H1 (cell line): Measurements from ENCODE around the gene RBM8A. TPM values are rescaled to one million over a fixed set of nuclear protein-coding genes. Genes with fewer than 3 reads are reported as not detected.

Source experiments
- CTCF ChIA-PET: fragments of 300-600 bp; sonication (Branson Sonifier 250); formaldehyde crosslinking; loops from one replicate; lab custom pipeline; 2021; ENCODE audit not compliant: partially characterized antibody; lab: Charles Lee
- POLR2A ChIA-PET: fragments of 300-600 bp; sonication (Branson Sonifier 250); formaldehyde crosslinking; loops from one replicate; lab custom pipeline; 2021; ENCODE audit warnings: inconsistent platforms; ENCODE audit not compliant: partially characterized antibody; lab: Charles Lee
- DNase-seq, 2 experiments: peaks; one replicate each; pipeline versions ENCODE4 v3.0.0 to v3.0.0-alpha.2; 2010 to 2022; ENCODE audit warnings: low spot score in 2 of 2, low read depth in 1 of 2, mixed read lengths in 1 of 2
- FAIRE-seq: peaks from 2 replicates; lab custom pipeline; 2011; peaks lifted over from hg19 to GRCh38; lab: Jason Lieb, UNC
- H2AFZ ChIP-seq: 2 replicates; pipeline ENCODE4 v1.8.1; 2012; ENCODE audit warnings: low read length, inconsistent platforms
- H2AK5ac ChIP-seq: 2 replicates; pipeline ENCODE4 v1.6.1; 2013; ENCODE audit warnings: low read depth, low read length
- H2BK120ac ChIP-seq: replicated peaks from 2 replicates; pipeline ENCODE3; 2013; ENCODE audit warnings: low read depth, low read length, inconsistent platforms
- H2BK12ac ChIP-seq: 2 replicates; pipeline ENCODE4 v1.6.1; 2013; ENCODE audit warnings: low read depth, low read length
- H2BK15ac ChIP-seq: 2 replicates; pipeline ENCODE4 v1.6.1; 2013; ENCODE audit warnings: low read length
- H2BK20ac ChIP-seq: 2 replicates; pipeline ENCODE4 v1.6.1; 2013; ENCODE audit warnings: low read length
- H2BK5ac ChIP-seq: 2 replicates; pipeline ENCODE4 v1.6.1; 2013; ENCODE audit warnings: low read depth, low read length
- H3K14ac ChIP-seq: 2 replicates; pipeline ENCODE4 v1.6.1; 2013; ENCODE audit warnings: inconsistent platforms; ENCODE audit not compliant: insufficient read length
- H3K18ac ChIP-seq: 2 replicates; pipeline ENCODE4 v1.6.1; 2013; ENCODE audit warnings: low read length; ENCODE audit errors: extremely low read depth
- H3K23ac ChIP-seq: 2 replicates; pipeline ENCODE4 v1.6.1; 2013; ENCODE audit warnings: inconsistent platforms; ENCODE audit not compliant: insufficient read length
- H3K23me2 ChIP-seq: 2 replicates; pipeline ENCODE4 v1.6.1; 2013; ENCODE audit warnings: low read depth, low read length
- H3K27ac ChIP-seq: 2 replicates; pipeline ENCODE4 v1.6.1; 2011; ENCODE audit warnings: low read depth, low read length, inconsistent platforms
- H3K27me3 ChIP-seq, 4 experiments: replicated peaks in 1 of 4; 1 replicate in 1 of 4; 2 replicates in 3 of 4; pipeline versions ENCODE4 v1.6.1 to v1.8.1; 2011 to 2013; ENCODE audit warnings: low read length in 3 of 4, mild to moderate bottlenecking in 3 of 4, inconsistent platforms in 2 of 4, mixed read lengths in 2 of 4, moderate library complexity in 1 of 4; ENCODE audit not compliant: control insufficient read depth in 3 of 4, insufficient read depth in 3 of 4; ENCODE audit errors: extremely low read depth in 1 of 4
- H3K36me3 ChIP-seq, 4 experiments: 2 replicates each; pipeline versions ENCODE4 v1.6.1 to v1.8.1; 2011 to 2013; ENCODE audit warnings: mild to moderate bottlenecking in 4 of 4, low read length in 3 of 4, moderate library complexity in 2 of 4, control low read depth in 1 of 4, inconsistent platforms in 1 of 4; ENCODE audit not compliant: insufficient read depth in 4 of 4, control insufficient read depth in 2 of 4
- H3K4ac ChIP-seq: replicated peaks from 2 replicates; pipeline ENCODE3; 2013; ENCODE audit warnings: low read length, low read depth, mixed read lengths, inconsistent platforms; ENCODE audit not compliant: insufficient read length
- H3K4me1 ChIP-seq, 4 experiments: replicated peaks in 1 of 4; 1 replicate in 1 of 4; 2 replicates in 3 of 4; pipeline versions ENCODE4 v1.6.1 to v1.8.1; 2011 to 2013; ENCODE audit warnings: low read length in 3 of 4, inconsistent platforms in 2 of 4, mixed read lengths in 1 of 4; ENCODE audit not compliant: insufficient read depth in 4 of 4, control insufficient read depth in 3 of 4
- H3K4me2 ChIP-seq, 2 experiments: 2 replicates each; pipeline versions ENCODE4 v1.6.1 to v1.8.1; 2011 to 2013; ENCODE audit warnings: low read depth in 2 of 2, low read length in 2 of 2, control low read depth in 1 of 2, inconsistent platforms in 1 of 2, mild to moderate bottlenecking in 1 of 2; ENCODE audit not compliant: insufficient read depth in 1 of 2
- H3K4me3 ChIP-seq, 4 experiments: fragments of 200-600, 300-600 bp in 1 of 4; sonication (generic), shearing (Covaris generic), sonication (Bioruptor Twin) in 1 of 4; 2 replicates each; pipeline versions ENCODE4 v1.5.1 to v1.8.1; 2011 to 2016; ENCODE audit warnings: low read length in 4 of 4, low read depth in 3 of 4, control low read depth in 2 of 4, inconsistent platforms in 2 of 4, mild to moderate bottlenecking in 2 of 4, mixed read lengths in 1 of 4, moderate library complexity in 1 of 4; ENCODE audit not compliant: insufficient read depth in 2 of 4; ENCODE audit errors: extremely low read depth in 1 of 4
- H3K56ac ChIP-seq: replicated peaks from 2 replicates; pipeline ENCODE3; 2013; ENCODE audit warnings: low read depth, mild to moderate bottlenecking, mixed read lengths, low read length, inconsistent platforms; ENCODE audit not compliant: insufficient read length
- H3K79me1 ChIP-seq: 2 replicates; pipeline ENCODE4 v1.6.1; 2013; ENCODE audit warnings: low read depth, low read length, control low read depth
- H3K79me2 ChIP-seq, 2 experiments: 2 replicates each; pipeline versions ENCODE4 v1.6.1 to v1.8.1; 2012 to 2013; ENCODE audit warnings: low read length in 2 of 2, mild to moderate bottlenecking in 2 of 2, inconsistent platforms in 1 of 2; ENCODE audit not compliant: insufficient read depth in 2 of 2, control insufficient read depth in 1 of 2
- H3K9ac ChIP-seq, 4 experiments: replicated peaks in 1 of 4; 1 replicate in 1 of 4; 2 replicates in 3 of 4; pipeline versions ENCODE4 v1.6.1 to v1.8.1; 2011 to 2013; ENCODE audit warnings: low read depth in 3 of 4, low read length in 3 of 4, control low read depth in 2 of 4, mild to moderate bottlenecking in 2 of 4, moderate library complexity in 2 of 4, inconsistent platforms in 1 of 4; ENCODE audit errors: extremely low read depth in 1 of 4
- H3K9me3 ChIP-seq, 2 experiments: 2 replicates each; pipeline versions ENCODE4 v1.6.1 to v1.8.1; 2012 to 2013; ENCODE audit warnings: mild to moderate bottlenecking in 2 of 2, moderate library complexity in 2 of 2, control low read depth in 1 of 2, inconsistent platforms in 1 of 2, low read depth in 1 of 2, low read length in 1 of 2, mixed read lengths in 1 of 2; ENCODE audit not compliant: insufficient read depth in 2 of 2
- H4K20me1 ChIP-seq, 2 experiments: replicated peaks in 1 of 2; 2 replicates each; pipeline versions ENCODE3 to v1.8.1; 2011 to 2013; ENCODE audit warnings: inconsistent platforms in 2 of 2, low read length in 2 of 2, mild to moderate bottlenecking in 1 of 2; ENCODE audit not compliant: insufficient read depth in 2 of 2, control insufficient read depth in 1 of 2
- H4K5ac ChIP-seq: 2 replicates; pipeline ENCODE4 v1.6.1; 2013; ENCODE audit warnings: low read length, low read depth, mixed read lengths, inconsistent platforms; ENCODE audit not compliant: insufficient read length
- H4K8ac ChIP-seq: 2 replicates; pipeline ENCODE4 v1.8.0; 2013; ENCODE audit warnings: mild to moderate bottlenecking, moderate library complexity, low read length, inconsistent platforms; ENCODE audit not compliant: insufficient read depth; ENCODE audit errors: extremely low read depth
- H4K91ac ChIP-seq: replicated peaks from 2 replicates; pipeline ENCODE3; 2013; ENCODE audit warnings: low read length, mixed read lengths, inconsistent platforms; ENCODE audit not compliant: insufficient read length
- EGR1 ChIP-seq: IDR thresholded peaks from 2 replicates; pipeline ENCODE4 v1.6.1; 2011; ENCODE audit warnings: low read depth, low read length, borderline replicate concordance
- EP300 ChIP-seq, 2 experiments: IDR thresholded peaks; 1 replicate in 1 of 2; 2 replicates in 1 of 2; pipeline ENCODE4 v1.6.1; 2011 to 2012; ENCODE audit warnings: low read depth in 2 of 2, low read length in 2 of 2, mild to moderate bottlenecking in 2 of 2, borderline replicate concordance in 1 of 2, inconsistent platforms in 1 of 2, moderate library complexity in 1 of 2
- GABPA ChIP-seq: IDR thresholded peaks from 2 replicates; pipeline ENCODE4 v1.6.1; 2011; ENCODE audit warnings: mild to moderate bottlenecking, low read length, moderate library complexity, borderline replicate concordance; ENCODE audit not compliant: insufficient read depth
- HDAC6 ChIP-seq: IDR thresholded peaks from one replicate; pipeline ENCODE4 v1.7.1; 2012; ENCODE audit warnings: low read depth, mild to moderate bottlenecking, inconsistent platforms, low read length, moderate library complexity
- NANOG ChIP-seq: IDR thresholded peaks from 2 replicates; pipeline ENCODE4 v1.6.1; 2011; ENCODE audit warnings: low read length, low read depth, mild to moderate bottlenecking, inconsistent platforms; ENCODE audit not compliant: insufficient read depth, poor library complexity, severe bottlenecking
- RAD21 ChIP-seq, 2 experiments: IDR thresholded peaks in 1 of 2; conservative IDR thresholded peaks in 1 of 2; 2 replicates each; pipeline ENCODE4 v1.6.1; 2011; ENCODE audit warnings: low read depth in 2 of 2, low read length in 2 of 2, improper control_type of control experiment in 1 of 2, inconsistent platforms in 1 of 2, mild to moderate bottlenecking in 1 of 2, moderate library complexity in 1 of 2
- RFX5 ChIP-seq: IDR thresholded peaks from 2 replicates; pipeline ENCODE4 v1.6.1; 2011; ENCODE audit warnings: low read depth, low read length, improper control_type of control experiment, borderline replicate concordance
- SUZ12 ChIP-seq: fragments of 200-600 bp; sonication (generic); IDR thresholded peaks from 2 replicates; pipeline ENCODE4 v1.6.1; 2012; ENCODE audit warnings: mild to moderate bottlenecking, inconsistent platforms, low read length, moderate library complexity, mixed read lengths
- TAF7 ChIP-seq: optimal IDR thresholded peaks from 2 replicates; pipeline ENCODE3; 2011; ENCODE audit warnings: low read depth, mild to moderate bottlenecking, inconsistent platforms, low read length, moderate library complexity, borderline replicate concordance
- WGBS, 2 experiments: shearing (Covaris generic) in 1 of 2; methylation state at CpG; one replicate each; pipeline versions ENCODE4 v1.1.6 to v1.1.7; 2013 to 2015; ENCODE audit warnings: low lambda C conversion rate in 2 of 2, mixed read lengths in 2 of 2, inconsistent platforms in 1 of 2, low coverage in 1 of 2, missing lambda C conversion rate in 1 of 2; ENCODE audit not compliant: insufficient replicate concordance in 2 of 2, insufficient coverage in 1 of 2, insufficient read length in 1 of 2; ENCODE audit errors: extremely low coverage in 1 of 2, missing lambda C conversion rate in 1 of 2; 5-methylcytosine and 5-hydroxymethylcytosine counted together
- polyA plus RNA-seq, 7 experiments: library from polyadenylated mRNA; depleted of rRNA in 3 of 7; stranded (reverse) in 5 of 7; unstranded in 2 of 7; fragments of >200 nt in 5 of 7; fragments of 200-250 nt in 2 of 7; gene quantifications; 1 replicate in 5 of 7; 2 replicates in 1 of 7; 4 replicates in 1 of 7; pipeline versions ENCODE4 v1.2.1 to v1.2.3, GENCODE V29; 2011 to 2013; ENCODE audit warnings: missing spikeins in 2 of 7, mixed read lengths in 2 of 7
- total RNA-seq: library from RNA; stranded (reverse); fragmentation: NEBNext Ultra II Directional; extraction: Animal tissue kit (Norgen Biotek cat#: 25700); gene quantifications from 2 replicates; pipeline ENCODE4 v1.2.1, GENCODE V29; 2021
- TF ChIP-seq, protein P1 (sequence below): IDR thresholded peaks from 2 replicates; pipeline ENCODE4 v1.6.1; 2012; ENCODE audit warnings: inconsistent platforms
- TF ChIP-seq, protein P2 (sequence below): IDR thresholded peaks from 2 replicates; pipeline ENCODE4 v1.6.1; 2011; ENCODE audit warnings: low read depth, mild to moderate bottlenecking, low read length; ENCODE audit not compliant: insufficient read depth

The RBM8A gene
- total and polyA plus RNA-seq, 2 of the 8 experiments (the other 6 are each of a cell fraction or from before 2014, with no cell fraction given), result 125 to 216 TPM

DNA sequence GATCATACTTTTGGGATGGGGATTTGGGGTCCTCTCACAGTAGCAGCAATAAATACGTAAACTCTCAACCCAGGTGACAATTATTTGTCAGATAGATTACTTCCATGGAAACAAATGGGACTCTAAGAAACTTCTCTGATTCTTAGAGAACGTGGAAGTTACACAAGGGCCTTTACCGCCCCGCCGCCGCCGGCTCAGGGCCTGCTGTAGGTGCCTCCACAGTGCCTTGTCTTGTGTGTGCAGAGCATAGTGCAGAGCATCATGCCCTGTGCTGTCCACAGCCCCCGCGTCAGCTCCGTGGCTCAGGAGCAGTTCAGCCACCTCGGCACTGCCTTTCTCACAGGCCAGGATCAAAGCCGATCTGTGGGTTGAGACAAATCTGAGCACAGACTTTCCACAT is 52.6 kb downstream of the RBM8A start:
- POLR2A ChIA-PET, result interaction anchor here (0.6 to 4.0 kb wide), 4 partner anchors 17 to 47 kb away, joined by 3 to 34 read pairs (median 4); partner anchors contain the start of gene PIAS3
- TF ChIP-seq, protein P1, sequence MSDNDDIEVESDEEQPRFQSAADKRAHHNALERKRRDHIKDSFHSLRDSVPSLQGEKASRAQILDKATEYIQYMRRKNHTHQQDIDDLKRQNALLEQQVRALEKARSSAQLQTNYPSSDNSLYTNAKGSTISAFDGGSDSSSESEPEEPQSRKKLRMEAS, result no peak
- TF ChIP-seq RAD21 (IDR thresholded peaks at IDR 0.05 in 1 of 2, conservative IDR thresholded peaks at IDR 0.05 in 1 of 2; ENCODE audit: low read depth in 2 of 2, low read length in 2 of 2) (no peak), TAF7 (no peak), SUZ12 (no peak), EGR1 (no peak), HDAC6 (no peak), GABPA (no peak), NANOG (no peak), EP300 (IDR thresholded peaks at IDR 0.05; ENCODE audit: borderline replicate concordance in 1 of 2, low read depth in 2 of 2, low read length in 2 of 2) (no peak), RFX5 (no peak)
- TF ChIP-seq, protein P2, sequence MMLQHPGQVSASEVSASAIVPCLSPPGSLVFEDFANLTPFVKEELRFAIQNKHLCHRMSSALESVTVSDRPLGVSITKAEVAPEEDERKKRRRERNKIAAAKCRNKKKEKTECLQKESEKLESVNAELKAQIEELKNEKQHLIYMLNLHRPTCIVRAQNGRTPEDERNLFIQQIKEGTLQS, result no peak

More for the DNA sequence above, 52.6 kb downstream of the RBM8A start:
- no peak overlapping the region for H3K18ac ChIP-seq
- no peaks in the 10 kb centered on the region for H3K9me3 ChIP-seq
- H3K36me3 ChIP-seq, result no peaks in the 10 kb centered on the region
- no peak overlapping the region for H3K56ac ChIP-seq
- H3K9ac ChIP-seq, result no peak overlapping the region
- H4K20me1 ChIP-seq, result no peaks in the 10 kb centered on the region
- H2BK15ac ChIP-seq, result no peak overlapping the region
- CTCF ChIA-PET, result interaction anchor here (0.6 to 4.3 kb wide), 6 partner anchors 11 to 165 kb away, joined by 3 to 42 read pairs (median 4); partner anchors contain the start of genes ITGA10, NUDT17 and PIAS3
- H3K27me3 ChIP-seq, result peaks cover 0 to 24% (median 12%) of the 10 kb centered on the region in 4 experiments; a peak in 6 of 7 replicates
- H2BK12ac ChIP-seq, result no peak overlapping the region
- no peaks in the 10 kb centered on the region for H3K79me2 ChIP-seq
- H3K4me2 ChIP-seq, result no peak overlapping the region
- H2AFZ ChIP-seq, result no peak overlapping the region
- no peak overlapping the region for H4K8ac ChIP-seq
- no peak overlapping the region for H3K23ac ChIP-seq
- H3K4ac ChIP-seq, result no peak overlapping the region
- H3K79me1 ChIP-seq, result no peaks in the 10 kb centered on the region
- no peak overlapping the region for H2BK120ac ChIP-seq
- no peak overlapping the region for H4K5ac ChIP-seq
- H3K4me1 ChIP-seq, result peaks cover 1 to 17% (median 4%) of the 10 kb centered on the region in 4 experiments; a peak in 6 of 7 replicates
- H3K4me3 ChIP-seq, result no peak overlapping the region
- no peak overlapping the region for H2BK20ac ChIP-seq
- no peak overlapping the region for H2AK5ac ChIP-seq
- no peak overlapping the region for H2BK5ac ChIP-seq
- no peak overlapping the region for H3K14ac ChIP-seq
- FAIRE-seq, result no peak
- no peak overlapping the region for H3K27ac ChIP-seq
- peaks cover 14% of the 10 kb centered on the region; the same call in 1 of the 2 replicates for H3K23me2 ChIP-seq
- H4K91ac ChIP-seq, result no peak overlapping the region
- DNase-seq, result no peak
- 93% methylated on average over 12 of the region's 12 CpGs; no CpG with 5 or more reads in 1 of the 2 experiments for WGBS, 2 experiments
